ENCODE results near the gene HOMEZ. TPM values are rescaled to one million over a fixed set of nuclear protein-coding genes. Genes with fewer than 3 reads are reported as not detected.

The HOMEZ gene
- total and polyA plus RNA-seq, 8 donors = 5.1 to 103 (median 7.6) TPM

GRCh38 chr14:23299986-23300686 is 14.2 kb upstream of the HOMEZ start:
- 51 to 63% (median 56%) methylated on average over 10 of the region's 10 CpGs for WGBS, 5 donors
- Histone ChIP-seq H3K4me1 (peaks cover 26 to 44% (median 42%) of the 10 kb centered on the region in 4 donors), H3K9me3 (no peaks in the 10 kb centered on the region), H3K4me3 (peak overlapping the region; percentile 67 to 73 (median 72)), H3K27me3 (no peaks in the 10 kb centered on the region), H3K27ac (peak overlapping the region; percentile 93 to 98 (median 98)), H3K36me3 (peaks cover 0 to 23% (median 8%) of the 10 kb centered on the region in 4 donors)
- TF ChIP-seq EP300 (IDR thresholded peaks at IDR 0.05) (no peak), POLR2A (IDR thresholded peaks at IDR 0.05) (no peak), CTCF (IDR thresholded peaks at IDR 0.05) (no peak), POLR2AphosphoS5 (IDR thresholded peaks at IDR 0.05) (no peak)
- intact Hi-C loops (cut with DNase I; ENCODE audit: low total_unique reads) = no loop called here
- no peak for DNase-seq

GRCh38 chr14:23299211-23299957 is 13.5 kb upstream of the HOMEZ start:
- Histone ChIP-seq H3K9me3 (no peaks in the 10 kb centered on the region), H3K4me1 (peaks cover 30 to 51% (median 46%) of the 10 kb centered on the region in 4 donors), H3K27me3 (no peaks in the 10 kb centered on the region), H3K27ac (peak overlapping the region; percentile 51 to 98 (median 98)), H3K4me3 (peak overlapping the region in 1 of 4 donors; percentile 73), H3K36me3 (peaks cover 0 to 23% (median 8%) of the 10 kb centered on the region in 4 donors)
- TF ChIP-seq POLR2AphosphoS5 (IDR thresholded peaks at IDR 0.05) (peak in 1 of 3 donors; percentile 36), CTCF (IDR thresholded peaks at IDR 0.05) (peak in 1 of 7 experiments; percentile 20), POLR2A (IDR thresholded peaks at IDR 0.05) (no peak)
- intact Hi-C loops (cut with DNase I; ENCODE audit: low total_unique reads) = no loop called here
- WGBS, 5 donors = 44 to 67% (median 64%) methylated on average over 2 of the region's 2 CpGs
- peak in 1 of 2 donors; percentile 86 for DNase-seq

- H3K27me3 ChIP-seq = no peaks in the 10 kb centered on the region
- no peak for DNase-seq
- 79 to 82% (median 81%) methylated on average over 7 of the region's 7 CpGs for WGBS, 5 donors
- no peaks in the 10 kb centered on the region for H3K9me3 ChIP-seq
- intact Hi-C loops (cut with DNase I; ENCODE audit: low total_unique reads) = no loop called here
- H3K4me1 ChIP-seq = peaks cover 25 to 45% (median 41%) of the 10 kb centered on the region in 4 donors
- H3K27ac ChIP-seq = peak overlapping the region in 3 of 5 donors; percentile 98
- no peak overlapping the region for H3K4me3 ChIP-seq
- TF ChIP-seq POLR2A (IDR thresholded peaks at IDR 0.05) (no peak), EP300 (IDR thresholded peaks at IDR 0.05) (no peak), POLR2AphosphoS5 (IDR thresholded peaks at IDR 0.05) (no peak), CTCF (IDR thresholded peaks at IDR 0.05) (no peak)
- H3K36me3 ChIP-seq = peaks cover 0 to 23% (median 8%) of the 10 kb centered on the region in 4 donors
Measured at GRCh38 chr14:23297611-23298277, 11.8 kb upstream of the HOMEZ start.

GRCh38 chr14:23297096-23297495 is 11.2 kb upstream of the HOMEZ start:
- TF ChIP-seq POLR2AphosphoS5 (IDR thresholded peaks at IDR 0.05) (no peak), POLR2A (IDR thresholded peaks at IDR 0.05) (no peak), EP300 (IDR thresholded peaks at IDR 0.05) (no peak), CTCF (IDR thresholded peaks at IDR 0.05) (no peak)
- intact Hi-C loops (cut with DNase I; ENCODE audit: low total_unique reads) = no loop called here
- peak overlapping the region in 2 of 5 donors; percentile 98 for H3K27ac ChIP-seq
- DNase-seq = no peak
- peaks cover 24 to 42% (median 36%) of the 10 kb centered on the region in 4 donors for H3K4me1 ChIP-seq
- WGBS, 5 donors = 83 to 89% (median 85%) methylated on average over 7 of the region's 7 CpGs
- no peak overlapping the region for H3K4me3 ChIP-seq
- peaks cover 0 to 23% (median 8%) of the 10 kb centered on the region in 4 donors for H3K36me3 ChIP-seq
- H3K27me3 ChIP-seq = no peaks in the 10 kb centered on the region
- no peaks in the 10 kb centered on the region for H3K9me3 ChIP-seq
